Choroid plexus epithelial cell (primary cell): ENCODE results near the gene ABCA5.

Experiments
- DNase-seq: peaks from one replicate; pipeline ENCODE4 v3.0.0-alpha.2; 2010; ENCODE audit warnings: low read depth
- H3K4me3 ChIP-seq: 2 replicates; pipeline ENCODE4 v1.5.1; 2011; ENCODE audit warnings: low read depth, mild to moderate bottlenecking, control low read depth, low read length, moderate library complexity
- CTCF ChIP-seq: conservative IDR thresholded peaks from 2 replicates; pipeline ENCODE4 v1.5.1; 2011; ENCODE audit warnings: low read depth, mild to moderate bottlenecking, control low read depth, inconsistent platforms, low read length, moderate library complexity

Gene ABCA5

GRCh38 chr17:69267219-69267618 is 59.7 kb downstream of the ABCA5 start:
- no peak for TF ChIP-seq CTCF
- no peak for DNase-seq
- H3K4me3 ChIP-seq = no peak overlapping the region

- H3K4me3 ChIP-seq = no peak overlapping the region
- TF ChIP-seq CTCF = no peak
- DNase-seq = no peak
Measured at GRCh38 chr17:69265873-69266272, 61.1 kb downstream of the ABCA5 start.

GRCh38 chr17:69254187-69254586 is 72.7 kb downstream of the ABCA5 start:
- TF ChIP-seq CTCF = no peak
- peak; percentile 17 for DNase-seq
- no peak overlapping the region for H3K4me3 ChIP-seq

GRCh38 chr17:69250641-69251040 is 76.3 kb downstream of the ABCA5 start:
- no peak for TF ChIP-seq CTCF
- peak overlapping the region; percentile 11 for H3K4me3 ChIP-seq
- DNase-seq = peak; percentile 58

GRCh38 chr17:69246726-69247375 is 80.1 kb downstream of the ABCA5 start:
- no peak overlapping the region for H3K4me3 ChIP-seq
- peak; percentile 79 for DNase-seq
- TF ChIP-seq CTCF = peak; percentile 51

- DNase-seq = no peak
- no peak for TF ChIP-seq CTCF
- H3K4me3 ChIP-seq = no peak overlapping the region
Measured at GRCh38 chr17:69246202-69246601, 80.7 kb downstream of the ABCA5 start.

- peak overlapping the region; percentile 25 for H3K4me3 ChIP-seq
- no peak for TF ChIP-seq CTCF
- no peak for DNase-seq
Measured at GRCh38 chr17:69245617-69246016, 81.3 kb downstream of the ABCA5 start.
